ENCODE results near the gene MLPH.

Gene MLPH

DNA sequence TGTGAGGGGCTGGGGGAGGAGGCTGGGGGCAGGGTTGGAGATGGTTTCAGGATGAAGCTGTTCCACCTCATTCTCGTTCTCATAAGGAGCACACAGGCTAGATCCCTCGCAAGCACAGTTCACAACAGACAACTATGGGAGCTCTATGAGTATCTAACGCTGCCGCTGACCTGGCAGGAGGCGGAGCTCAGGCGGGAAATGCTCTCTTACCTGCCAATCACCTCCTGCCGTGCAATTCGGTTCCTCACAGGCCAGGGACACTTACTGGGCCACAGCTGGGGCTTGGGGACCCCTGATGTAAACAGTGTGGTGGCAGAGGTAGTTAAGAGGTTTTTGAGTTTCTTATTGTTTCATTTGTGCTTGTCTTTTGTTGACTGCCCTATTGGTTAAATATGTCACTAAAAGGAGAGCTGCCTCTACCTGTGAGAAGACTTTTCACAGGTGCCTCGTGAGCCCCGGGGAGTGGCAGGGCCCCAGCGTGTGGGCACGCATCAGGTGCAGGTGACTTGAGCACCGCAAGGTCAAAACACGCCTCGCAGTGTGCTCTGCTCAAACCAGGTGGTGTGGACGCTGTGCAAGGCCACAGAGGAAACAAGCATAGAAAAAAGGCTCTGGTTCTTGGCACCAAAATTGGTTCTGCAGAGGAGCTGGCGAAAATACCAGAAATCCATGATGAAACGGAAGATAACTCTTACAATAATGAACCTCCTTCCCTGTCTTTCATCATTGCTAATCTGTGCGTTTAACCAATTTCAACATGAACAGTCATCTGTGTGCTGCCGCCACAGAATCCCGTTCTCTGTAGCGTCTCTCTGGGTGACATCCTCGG, 10.2 kb downstream of the MLPH start:
- no peak for DNase-seq (ENCODE audit: low read depth in 2 of 2, low spot score in 1 of 2)

DNA sequence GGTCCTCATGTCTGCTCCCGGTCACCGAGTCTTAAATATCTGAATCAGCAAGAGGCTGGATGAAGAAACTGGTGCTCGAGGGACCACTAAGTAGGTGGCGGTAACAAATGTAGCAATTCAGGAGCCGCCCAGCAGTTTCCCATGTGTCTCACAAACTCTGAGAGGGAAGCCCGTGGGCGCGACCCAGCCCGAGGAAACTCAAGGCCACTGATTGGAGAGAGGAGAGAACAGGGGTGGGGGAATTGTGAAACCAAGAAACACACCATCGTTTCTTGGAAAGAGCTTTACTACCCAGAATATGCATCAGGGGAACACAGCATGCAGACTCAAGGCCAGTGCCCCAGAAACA, 10.8 kb downstream of the MLPH start:
- DNase-seq (ENCODE audit: low read depth in 2 of 2, low spot score in 1 of 2): no peak

DNA sequence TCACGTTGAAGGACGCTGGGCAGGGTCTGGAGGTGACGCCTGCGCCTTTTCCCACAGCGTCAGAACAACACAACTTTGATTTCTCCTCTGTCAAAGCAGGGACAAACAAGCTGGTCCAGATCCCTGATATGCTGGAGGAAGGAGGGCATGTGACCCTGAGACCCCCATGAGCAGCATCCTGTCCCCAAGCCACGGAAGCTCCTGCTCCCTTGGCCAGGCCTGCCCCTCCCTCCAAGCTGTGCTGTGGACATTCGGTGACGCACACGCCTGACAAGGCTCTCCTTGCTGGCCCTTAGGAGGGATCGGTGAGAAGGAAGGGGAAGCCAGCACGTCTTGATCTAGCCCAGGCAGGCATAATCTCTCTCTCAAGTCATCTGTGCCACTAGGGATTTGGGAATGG, 11.3 kb downstream of the MLPH start:
- no peak for DNase-seq (ENCODE audit: low read depth in 2 of 2, low spot score in 1 of 2)

DNA sequence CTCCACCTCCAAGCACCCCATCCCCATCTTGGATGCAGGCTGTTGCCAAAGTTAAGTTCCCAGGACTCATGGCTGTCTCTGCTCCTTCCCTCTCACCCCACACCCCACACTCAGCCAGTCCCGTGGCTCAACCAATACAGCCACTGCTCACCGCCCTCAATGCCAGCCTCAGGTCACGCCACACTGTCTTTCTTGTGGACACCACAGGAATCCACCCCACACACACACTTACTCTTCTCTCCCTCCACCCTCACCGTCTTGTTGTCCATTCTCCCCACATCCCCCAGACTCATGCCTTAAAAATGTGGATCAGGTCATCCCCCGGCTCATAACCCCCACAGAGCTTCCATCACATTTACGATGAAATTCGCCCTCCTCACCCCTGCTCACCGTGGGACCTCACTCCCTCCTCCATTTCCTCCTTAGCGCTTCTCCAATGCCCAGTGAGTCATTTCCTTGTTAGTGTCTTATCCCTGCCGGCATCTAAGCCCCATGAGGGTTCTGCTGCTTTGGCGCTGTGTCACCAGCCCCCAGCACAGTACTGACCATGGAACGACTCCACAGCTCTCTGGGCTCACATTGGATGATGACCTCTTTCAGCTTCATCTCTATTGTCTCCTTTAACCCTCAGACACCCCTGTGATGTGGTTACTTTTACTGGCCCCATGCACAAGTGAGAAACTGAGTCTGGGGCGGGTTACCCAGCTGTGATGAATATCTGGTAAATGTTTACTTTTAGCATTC, 13.8 kb downstream of the MLPH start:
- no peak for DNase-seq (ENCODE audit: low read depth in 2 of 2, low spot score in 1 of 2)

DNA sequence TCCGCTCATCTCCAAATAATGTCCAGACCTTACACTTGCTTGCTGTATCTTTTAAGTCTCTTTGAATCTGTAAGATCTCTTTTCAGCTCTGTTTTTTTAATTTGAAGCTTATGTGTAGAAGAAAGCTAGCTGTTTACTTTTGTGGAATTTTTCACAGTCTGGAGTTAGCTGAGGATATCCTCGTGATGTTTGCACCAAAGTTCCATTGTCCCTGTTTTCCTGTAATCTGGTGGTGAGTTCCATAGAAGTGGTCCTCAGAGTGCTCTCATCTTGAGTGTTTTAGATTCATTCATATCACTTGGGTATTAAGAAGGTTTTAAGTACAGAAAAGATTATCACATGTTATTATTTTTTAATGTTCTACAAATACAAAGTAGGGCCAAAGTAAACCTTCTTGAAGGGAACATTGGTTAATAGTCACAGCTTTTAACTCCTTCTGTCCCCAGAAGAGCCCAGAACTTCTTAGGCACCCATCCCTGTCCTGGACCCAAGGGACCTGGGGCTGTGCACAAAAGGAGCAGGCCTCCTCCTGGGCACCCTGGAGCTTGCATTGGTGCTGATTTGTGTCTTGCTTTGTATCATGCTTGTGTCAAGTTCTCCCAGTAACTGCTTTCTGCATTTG, 15.0 kb downstream of the MLPH start:
- DNase-seq (ENCODE audit: low read depth in 2 of 2, low spot score in 1 of 2): no peak

DNA sequence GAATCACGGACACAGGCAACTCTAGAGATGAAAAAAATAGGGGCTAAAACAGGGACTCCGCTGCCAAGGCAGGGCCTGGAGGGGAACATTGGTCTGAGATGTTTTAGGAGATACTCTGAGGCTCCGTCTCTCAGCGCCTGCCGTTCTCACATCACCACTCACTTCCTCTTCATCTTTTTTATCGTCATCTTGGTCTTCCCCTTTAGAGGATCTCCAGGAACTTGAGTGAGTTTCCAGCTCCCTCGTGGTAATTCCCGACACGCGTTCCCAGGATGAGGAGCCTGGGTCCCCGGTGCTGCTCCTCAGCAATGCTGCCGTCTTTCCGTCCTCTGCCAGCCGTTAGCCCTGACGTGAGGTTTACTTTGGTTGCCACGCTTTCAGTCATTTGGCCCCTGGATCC, 16.1 kb downstream of the MLPH start:
- DNase-seq (ENCODE audit: low read depth in 2 of 2, low spot score in 1 of 2): no peak

DNA sequence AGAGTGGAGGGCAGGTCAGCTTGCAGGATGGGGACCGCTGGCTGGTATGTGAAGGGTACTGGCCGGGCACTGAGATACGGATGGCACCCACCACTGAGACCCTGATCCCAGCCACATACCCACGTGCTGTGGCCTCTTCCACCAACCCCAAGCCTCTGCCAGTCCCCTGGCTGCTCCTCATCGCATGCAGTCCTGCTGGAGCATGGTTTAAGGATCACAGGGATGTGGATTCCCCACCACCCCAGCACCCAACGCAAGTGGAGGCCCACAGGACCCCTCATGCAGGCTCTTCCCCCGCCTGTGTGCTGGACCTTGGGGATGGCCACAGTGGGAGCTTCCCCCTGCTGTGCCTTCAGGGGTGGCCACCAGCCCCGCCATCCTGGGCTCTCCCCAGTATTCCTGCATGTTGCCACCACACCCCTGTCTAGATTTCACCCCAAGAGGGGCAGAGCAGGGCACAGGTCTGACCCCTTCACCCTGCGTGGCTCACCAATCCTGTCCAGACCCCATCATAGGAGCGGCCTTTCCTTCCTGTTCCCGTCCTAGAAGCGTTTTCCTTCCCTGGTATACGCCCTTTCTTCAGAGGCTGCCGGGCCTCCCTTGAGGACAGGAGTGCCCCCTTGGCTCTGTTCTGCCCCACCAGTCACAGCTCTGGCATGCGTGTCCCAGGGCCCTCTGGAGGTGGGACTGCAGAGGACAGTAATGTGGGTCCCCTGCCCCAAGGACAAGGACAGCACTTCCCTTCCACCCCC, 18.3 kb downstream of the MLPH start:
- DNase-seq (ENCODE audit: low read depth in 2 of 2, low spot score in 1 of 2): no peak

DNA sequence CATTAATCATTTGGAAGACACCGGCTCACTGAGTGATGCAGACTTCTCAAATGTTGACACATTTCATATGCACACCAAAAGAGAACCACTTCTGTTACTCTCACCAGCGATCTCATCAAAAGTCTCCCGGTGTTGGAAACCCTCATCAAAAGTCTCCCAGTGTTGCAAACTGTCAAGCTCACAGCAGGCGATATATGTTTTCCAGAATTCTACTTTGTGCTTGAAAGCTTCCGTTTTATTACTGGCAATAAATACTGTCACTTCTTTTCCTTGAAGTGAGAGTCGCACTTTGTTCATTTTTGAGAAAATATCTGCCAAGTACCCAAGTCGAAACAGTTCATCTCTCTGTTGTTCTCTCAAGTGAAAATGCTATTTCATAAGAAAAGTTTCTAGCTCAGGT, 20.5 kb downstream of the MLPH start:
- DNase-seq (ENCODE audit: low read depth in 2 of 2, low spot score in 1 of 2): no peak

DNA sequence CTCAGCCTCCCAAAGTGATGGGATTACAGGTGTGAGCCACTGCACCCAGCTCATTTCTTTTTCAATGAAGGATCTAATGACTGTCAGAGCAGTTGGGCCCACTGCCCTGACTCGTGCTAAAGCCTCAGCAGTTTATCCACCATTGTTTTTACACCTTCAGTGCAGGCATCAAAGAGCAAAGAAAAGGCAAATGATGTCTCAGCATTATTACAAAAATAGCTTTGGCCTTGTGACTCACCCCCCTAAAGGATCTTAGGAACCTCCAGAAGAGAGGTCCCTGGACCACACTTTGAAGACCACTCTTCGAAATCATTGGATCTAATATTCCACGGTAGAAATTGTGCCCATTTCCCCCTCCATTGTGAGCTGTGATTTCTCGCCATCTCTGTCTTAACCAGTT, 21.3 kb downstream of the MLPH start:
- DNase-seq (ENCODE audit: low read depth in 2 of 2, low spot score in 1 of 2): no peak

DNA sequence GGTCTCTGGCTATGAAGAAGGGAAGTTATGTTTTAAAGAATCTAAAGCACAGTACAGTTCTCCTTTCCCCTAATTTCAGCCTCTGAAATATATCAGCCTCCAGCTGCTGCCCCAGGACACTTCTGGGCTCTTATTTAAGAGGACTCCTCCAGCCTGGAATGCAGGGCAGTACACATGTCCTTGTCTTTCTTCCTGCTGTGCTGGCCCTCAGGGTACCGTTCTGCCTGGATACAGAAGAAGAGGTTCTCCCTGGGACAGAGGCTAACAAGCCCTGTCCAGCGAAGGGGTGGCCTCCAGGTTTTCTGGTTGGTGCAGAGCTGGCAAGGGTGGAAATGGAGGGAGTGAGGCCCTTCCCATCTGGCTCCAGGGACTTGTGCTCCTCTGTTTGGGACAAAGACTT, 22.1 kb downstream of the MLPH start:
- no peak for DNase-seq (ENCODE audit: low read depth in 2 of 2, low spot score in 1 of 2)

DNA sequence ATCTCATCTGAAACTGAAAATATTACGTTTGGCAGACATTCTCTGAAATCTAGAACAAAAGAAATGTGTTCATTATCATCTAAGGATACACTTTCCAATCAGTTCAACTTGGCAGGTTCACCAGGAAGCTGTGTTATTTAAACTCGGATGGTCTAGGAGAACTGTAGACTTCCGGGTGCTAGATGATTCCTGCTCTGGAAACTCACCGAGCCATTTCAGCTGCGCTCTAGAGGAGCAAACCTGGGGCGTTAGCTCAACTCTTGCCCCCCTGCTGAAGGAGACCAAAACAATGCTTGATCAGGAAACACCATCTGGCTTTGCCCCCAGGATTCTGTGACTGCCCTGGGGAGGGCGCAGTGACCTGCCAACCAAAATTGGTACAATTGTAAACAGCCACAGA, 22.9 kb downstream of the MLPH start:
- DNase-seq (ENCODE audit: low read depth in 2 of 2, low spot score in 1 of 2): no peak

DNA sequence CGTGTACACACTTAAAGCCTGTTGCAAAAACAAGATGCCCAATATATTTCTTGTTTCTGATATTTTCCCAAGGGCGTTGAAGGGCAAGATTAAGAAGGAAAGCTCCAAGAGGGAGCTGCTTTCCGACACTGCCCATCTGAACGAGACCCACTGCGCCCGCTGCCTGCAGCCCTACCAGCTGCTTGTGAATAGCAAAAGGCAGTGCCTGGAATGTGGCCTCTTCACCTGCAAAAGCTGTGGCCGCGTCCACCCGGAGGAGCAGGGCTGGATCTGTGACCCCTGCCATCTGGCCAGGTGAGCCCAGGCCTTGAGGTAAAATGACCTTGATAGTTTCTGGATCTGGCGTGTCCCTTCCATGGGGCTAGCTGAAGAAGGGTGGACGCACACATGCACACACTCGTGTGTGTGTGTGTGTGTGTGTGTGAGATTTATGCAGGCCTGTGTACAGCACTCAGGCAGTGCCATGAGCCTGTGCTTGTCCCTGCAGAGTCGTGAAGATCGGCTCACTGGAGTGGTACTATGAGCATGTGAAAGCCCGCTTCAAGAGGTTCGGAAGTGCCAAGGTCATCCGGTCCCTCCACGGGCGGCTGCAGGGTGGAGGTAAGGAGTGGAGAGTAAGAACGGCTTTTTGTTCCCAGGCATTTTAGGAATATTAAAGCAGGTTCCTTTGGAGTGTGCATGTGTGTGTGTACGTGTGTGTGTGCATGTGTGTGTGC, 23.6 kb downstream of the MLPH start:
- DNase-seq (ENCODE audit: low read depth in 2 of 2, low spot score in 1 of 2): no peak

DNA sequence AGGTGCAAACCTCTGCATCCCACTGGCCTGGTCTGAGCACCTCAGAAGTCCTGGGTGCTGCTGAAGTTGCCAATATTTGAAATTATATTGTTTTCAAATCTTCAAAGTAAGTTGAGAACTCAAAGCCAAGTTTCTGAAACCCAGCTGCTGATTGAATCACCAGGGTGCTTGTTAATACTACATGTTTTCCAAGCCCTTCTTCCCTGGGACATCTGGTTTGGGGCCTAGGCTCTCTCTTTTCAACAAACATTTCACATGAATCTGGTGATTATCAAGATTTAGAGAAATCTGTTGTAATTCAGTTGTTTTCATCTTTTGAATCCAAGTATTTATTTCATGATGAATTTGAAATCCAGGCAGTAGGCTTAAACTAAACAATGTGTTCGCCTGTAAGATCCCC, 24.4 kb downstream of the MLPH start:
- DNase-seq (ENCODE audit: low read depth in 2 of 2, low spot score in 1 of 2): no peak

DNA sequence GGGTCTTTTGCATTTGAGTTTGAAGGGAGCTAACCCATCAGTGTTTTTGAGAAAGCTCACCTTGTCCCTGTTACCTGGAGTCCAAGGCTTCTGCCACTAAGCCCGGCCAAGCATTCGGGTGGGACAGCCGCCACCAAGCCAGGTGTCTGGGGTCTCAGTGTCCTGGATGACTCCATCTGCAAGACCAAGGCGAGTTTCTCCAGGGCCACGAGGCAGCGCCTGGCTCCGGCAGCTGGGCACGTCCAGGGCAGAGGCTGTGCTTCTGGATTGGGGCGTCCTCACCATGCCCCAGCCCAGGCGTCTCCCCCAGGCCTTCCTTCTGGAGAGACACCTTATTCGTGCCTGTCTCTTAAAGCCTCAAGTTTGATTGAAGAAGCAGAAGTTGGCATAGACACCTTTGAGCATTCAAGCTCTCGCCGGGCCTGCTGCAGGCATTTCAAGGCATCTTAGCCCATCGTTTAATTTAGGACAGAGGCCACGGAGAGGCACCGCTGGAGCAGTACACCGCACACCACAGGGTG, 24.9 kb downstream of the MLPH start:
- no peak for DNase-seq (ENCODE audit: low read depth in 2 of 2, low spot score in 1 of 2)

DNA sequence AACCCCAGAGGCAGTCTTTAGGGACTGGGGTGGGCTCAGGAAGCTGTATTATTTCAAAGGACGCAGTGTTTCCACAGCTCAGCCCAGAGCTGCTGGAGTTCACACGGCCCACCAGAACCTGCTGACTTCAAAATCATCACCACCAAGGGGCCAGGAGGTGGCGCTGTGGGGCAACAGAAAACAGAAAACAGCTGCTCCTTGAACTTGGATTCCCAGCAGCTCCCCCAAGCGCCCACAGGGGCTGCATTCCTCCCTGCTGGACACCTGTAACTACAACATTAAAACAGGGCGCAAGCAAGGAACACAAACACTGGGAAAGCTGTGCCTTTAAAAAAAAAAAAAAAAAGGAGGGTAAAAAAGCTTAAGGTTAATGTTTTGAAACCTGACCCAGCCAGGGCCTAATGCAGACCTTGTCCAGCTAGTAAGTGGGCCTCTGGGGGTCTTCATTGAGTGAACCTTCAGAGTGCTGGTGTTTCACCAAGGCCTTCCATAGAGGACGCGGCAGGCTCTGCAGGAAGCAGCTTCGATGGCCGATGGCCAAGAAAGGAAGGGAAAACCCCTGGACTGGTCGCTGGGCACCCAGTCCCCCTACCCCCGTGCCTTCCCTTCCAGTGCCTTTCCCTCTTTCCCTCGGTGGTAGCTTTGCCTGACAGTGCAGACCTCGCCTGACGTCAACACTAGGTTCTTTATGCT, 25.9 kb downstream of the MLPH start:
- peak; percentile 43 to 49 for DNase-seq (ENCODE audit: low read depth in 2 of 2, low spot score in 1 of 2)

DNA sequence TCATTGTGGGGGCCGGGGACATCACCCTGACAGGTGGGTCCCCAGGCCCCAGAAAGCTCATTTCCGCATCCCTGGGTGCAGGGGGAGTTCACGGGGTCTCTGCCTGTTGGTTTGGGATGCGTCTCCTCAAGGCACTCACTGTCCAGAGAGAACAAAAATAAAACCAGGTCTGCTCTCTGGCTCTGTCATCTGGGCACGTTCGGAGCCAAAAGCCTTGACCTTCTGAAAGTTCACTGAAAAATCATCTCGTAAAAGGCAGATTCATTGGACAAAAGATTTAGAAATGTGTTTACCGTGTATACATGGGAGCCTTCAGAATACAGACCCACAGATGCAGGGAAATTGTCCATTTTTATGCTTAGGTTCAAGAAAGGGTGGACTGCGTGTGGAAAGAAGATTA, 26.6 kb downstream of the MLPH start:
- DNase-seq (ENCODE audit: low read depth in 2 of 2, low spot score in 1 of 2): no peak

DNA sequence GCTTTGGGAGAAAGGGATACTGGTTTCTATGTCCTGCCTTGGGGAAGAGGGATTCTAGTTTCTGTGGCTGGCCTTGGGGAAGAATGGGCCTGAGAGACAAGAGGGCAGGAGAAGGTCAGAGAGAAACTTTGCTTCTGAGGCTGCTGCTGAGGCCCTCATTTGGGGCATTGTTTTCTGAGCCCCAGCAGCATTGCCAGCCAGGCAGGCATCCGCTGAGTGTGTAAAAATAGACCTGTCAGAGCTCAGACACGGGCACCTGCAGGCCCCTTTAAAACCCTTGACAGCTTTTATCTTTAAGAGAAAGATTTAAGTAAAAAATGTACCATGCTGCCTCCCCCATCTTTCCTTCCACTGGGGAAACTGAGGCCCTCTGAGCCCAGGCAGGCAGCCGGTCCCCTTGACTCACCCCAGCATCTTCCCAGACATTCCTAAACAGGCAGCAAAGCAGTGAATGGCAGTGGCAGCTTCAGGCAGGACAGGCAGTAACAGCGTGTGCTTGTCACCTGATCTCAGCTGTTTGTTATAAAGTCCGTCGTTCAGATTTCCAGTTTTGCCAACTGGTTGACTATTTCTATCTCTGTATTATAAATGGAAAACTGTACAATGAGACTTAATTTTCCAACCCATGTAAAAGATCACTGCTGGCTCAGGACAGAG, 27.6 kb downstream of the MLPH start:
- no peak for DNase-seq (ENCODE audit: low read depth in 2 of 2, low spot score in 1 of 2)

DNA sequence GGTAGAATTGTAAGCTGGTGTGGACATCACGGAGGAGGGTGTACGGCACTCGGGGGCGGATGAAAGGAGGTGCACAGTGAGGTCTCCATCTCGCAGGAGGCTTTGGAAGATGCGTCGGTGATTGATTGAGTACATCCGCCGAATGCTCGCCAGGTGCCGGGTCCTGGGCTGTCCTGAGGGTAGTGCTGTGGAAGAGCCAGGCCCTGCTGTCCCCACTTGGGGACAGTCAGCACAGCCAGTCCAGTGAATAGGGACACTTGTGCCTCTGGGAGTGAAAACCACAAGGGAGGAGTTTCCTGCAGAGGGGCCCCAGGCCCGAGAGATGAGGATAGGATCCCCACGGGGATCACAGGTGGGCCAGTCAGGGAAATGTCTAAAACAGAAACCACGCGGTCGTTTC, 28.1 kb downstream of the MLPH start:
- DNase-seq (ENCODE audit: low read depth in 2 of 2, low spot score in 1 of 2): no peak

DNA sequence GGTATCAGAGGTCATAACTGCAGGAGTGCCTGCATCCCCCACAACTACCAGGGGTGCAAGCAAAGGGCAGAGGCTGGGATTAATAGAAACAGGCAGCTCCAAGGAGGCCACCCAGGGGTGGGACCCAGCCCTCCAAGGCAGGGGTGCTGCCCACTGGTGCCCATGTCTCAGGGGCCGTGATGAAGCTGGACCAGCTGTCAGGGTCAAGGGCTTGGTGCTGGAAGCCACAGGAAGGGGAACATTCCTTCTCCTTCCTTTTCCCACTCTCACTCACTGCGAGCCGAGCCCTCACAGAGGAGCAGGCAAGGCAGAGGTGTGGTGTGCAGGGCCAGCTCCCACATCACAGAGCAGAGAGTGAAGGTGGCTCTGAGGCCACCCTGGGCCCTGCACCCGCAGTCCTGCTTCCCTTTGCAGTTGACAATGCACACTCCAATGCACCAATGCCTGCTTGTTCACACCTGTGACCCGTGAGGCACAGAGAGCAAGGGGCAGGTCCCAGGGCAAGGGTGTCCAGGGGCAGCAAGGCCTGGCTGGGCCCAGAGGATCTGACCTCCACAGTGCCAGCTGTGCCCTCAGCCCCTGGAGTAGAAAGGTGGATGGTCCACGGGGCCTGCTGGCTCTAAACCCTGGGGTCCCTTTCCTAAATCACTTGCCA, 28.7 kb downstream of the MLPH start:
- no peak for DNase-seq (ENCODE audit: low read depth in 2 of 2, low spot score in 1 of 2)
